ENCODE results near the gene IMMP2L. TPM values are rescaled to one million over a fixed set of nuclear protein-coding genes. Genes with fewer than 3 reads are reported as not detected.

Gene IMMP2L
- total and polyA plus RNA-seq, 2 donors (not counting 3 experiments of a cell fraction or from before 2014, with no cell fraction given) = 9.9 to 11.8 TPM

GRCh38 chr7:111043561-111043960 is 518.7 kb downstream of the IMMP2L start:
- intact Hi-C loops (cut with micrococcal nuclease) (no loop called here), dilution Hi-C loops (cut with MboI; ENCODE audit: extremely low pct_ligation_motif_present, low sequenced_read_pairs) (no loop called here)
- no peaks in the 10 kb centered on the region for H3K9me1 ChIP-seq (replicated peaks; ENCODE audit: control insufficient read depth, extremely low read depth, insufficient read depth, low read length)
- H3K9me3 ChIP-seq (replicated peaks; ENCODE audit: control insufficient read depth, insufficient read depth, low read length) = no peaks in the 10 kb centered on the region
- H3K9ac ChIP-seq (replicated peaks; ENCODE audit: extremely low read depth, insufficient read depth, low read length) = no peak overlapping the region
- H3K4me2 ChIP-seq (ENCODE audit: insufficient read depth, low read length) = no peak overlapping the region
- no peaks in the 10 kb centered on the region for H3K79me2 ChIP-seq (ENCODE audit: control insufficient read depth, insufficient read depth, low read length)
- BruUV-seq (replicated peaks) = no TSS peak
- H2AFZ ChIP-seq (ENCODE audit: low read depth, low read length) = no peak overlapping the region
- TF ChIP-seq GATA2 (IDR thresholded peaks at IDR 0.05; ENCODE audit: insufficient read depth, insufficient read length, low read depth, low read length) (no peak), MAX (IDR thresholded peaks at IDR 0.05; ENCODE audit: insufficient read depth, insufficient read length) (no peak), FOS (IDR thresholded peaks at IDR 0.05; ENCODE audit: borderline replicate concordance, insufficient read depth, low read length) (no peak), MYC (IDR thresholded peaks at IDR 0.05; ENCODE audit: low read depth, low read length) (no peak), POLR2A (IDR thresholded peaks at IDR 0.05; ENCODE audit: low read depth, low read length) (no peak), POLR2AphosphoS5 (IDR thresholded peaks at IDR 0.05; ENCODE audit: insufficient read depth, low read depth, low read length) (no peak), CTCF (IDR thresholded peaks at IDR 0.05; ENCODE audit: extremely low read depth in 1 of 2, insufficient read depth in 1 of 2, low read depth in 1 of 2, low read length in 2 of 2) (no peak)
- no peak for DNase-seq (ENCODE audit: low read depth, low spot score)
- H3K4me1 ChIP-seq (ENCODE audit: control insufficient read depth, extremely low read depth, insufficient read depth, low read length) = peaks cover 4% of the 10 kb centered on the region
- H4K20me1 ChIP-seq (replicated peaks; ENCODE audit: control insufficient read depth, extremely low read depth, insufficient read depth, low read length) = no peaks in the 10 kb centered on the region
- no peak for FAIRE-seq
- H3K27ac ChIP-seq (ENCODE audit: insufficient read depth, low read depth, low read length) = no peak overlapping the region
- H3K27me3 ChIP-seq (ENCODE audit: control insufficient read depth in 2 of 2, insufficient read depth in 2 of 2, low read length in 2 of 2) = no peaks in the 10 kb centered on the region
- ChIA-PET CTCF (interaction anchor here (1.1 to 1.3 kb wide), 3 partner anchors 13 to 56 kb away, joined by 3 to 4 read pairs (median 4); no protein-coding TSS in a partner anchor), POLR2A (no interaction called here)
- no peak overlapping the region for H3K4me3 ChIP-seq (replicated peaks in 1 of 3; ENCODE audit: insufficient read depth in 1 of 3, low read depth in 1 of 3, low read length in 3 of 3)
- no peaks in the 10 kb centered on the region for H3K36me3 ChIP-seq (ENCODE audit: control insufficient read depth in 2 of 2, extremely low read depth in 1 of 2, insufficient read depth in 2 of 2, low read length in 2 of 2)
